ENCODE data around the gene ZNF605. TPM values are rescaled to one million over a fixed set of nuclear protein-coding genes. Genes with fewer than 3 reads are reported as not detected.

ZNF605 gene
- total and polyA plus RNA-seq, 2 of the 8 experiments (the other 6 are each of a cell fraction or from before 2014, with no cell fraction given): 3.6 to 20.3 TPM

DNA sequence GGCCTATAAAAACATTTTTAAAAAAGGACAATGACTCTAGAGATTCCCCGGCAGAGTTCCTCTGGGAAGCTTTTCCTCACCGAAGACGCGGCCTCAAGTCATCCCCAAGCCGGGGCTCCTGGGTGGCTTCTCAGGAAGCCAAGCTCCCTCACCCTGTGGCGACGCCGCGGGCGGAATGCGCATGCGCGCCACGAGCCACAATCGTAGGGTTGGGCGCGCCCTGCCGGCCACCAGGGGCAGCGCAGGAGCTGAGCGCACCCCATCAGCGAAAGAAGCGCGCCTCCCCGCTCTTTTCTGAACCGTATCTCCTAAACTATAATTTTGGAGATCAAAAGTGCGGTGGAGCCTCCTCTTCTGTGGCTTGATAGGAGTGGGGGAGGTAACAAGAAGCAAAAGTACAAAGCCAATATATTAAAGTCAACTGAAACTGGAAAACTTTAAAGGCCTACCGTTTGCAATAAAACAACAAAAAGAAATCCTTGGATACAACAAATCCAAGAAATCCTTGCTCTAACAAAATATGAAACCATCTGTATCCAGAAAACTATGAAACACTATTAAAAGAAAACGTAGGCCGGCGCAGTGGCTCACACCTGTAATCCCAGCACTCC lies 51.3 kb downstream of the ZNF605 start:
- no peak overlapping the region for H3K14ac ChIP-seq (ENCODE audit: insufficient read length)
- no peak overlapping the region for H2BK20ac ChIP-seq (ENCODE audit: low read length)
- H4K20me1 ChIP-seq (replicated peaks in 1 of 2; ENCODE audit: control insufficient read depth in 1 of 2, insufficient read depth in 2 of 2, low read length in 2 of 2): no peaks in the 10 kb centered on the region
- DNase-seq (ENCODE audit: low read depth in 1 of 2, low spot score in 2 of 2) (peak; percentile 75 to 98), FAIRE-seq (no peak)
- H3K18ac ChIP-seq (ENCODE audit: extremely low read depth, low read length): no peak overlapping the region
- peak overlapping the region in 1 of 4 experiments; percentile 15; a peak in 1 of 8 replicates for H3K4me3 ChIP-seq (ENCODE audit: extremely low read depth in 1 of 4, insufficient read depth in 2 of 4, low read depth in 3 of 4, low read length in 4 of 4)
- H4K8ac ChIP-seq (ENCODE audit: extremely low read depth, insufficient read depth, low read length): no peak overlapping the region; the same call in 1 of the 2 replicates
- H2AFZ ChIP-seq (ENCODE audit: low read length): no peak overlapping the region
- no peaks in the 10 kb centered on the region for H3K9me3 ChIP-seq (ENCODE audit: insufficient read depth in 2 of 2, low read depth in 1 of 2, low read length in 1 of 2)
- H3K9ac ChIP-seq (replicated peaks in 1 of 4; ENCODE audit: extremely low read depth in 1 of 4, low read depth in 3 of 4, low read length in 3 of 4): no peak overlapping the region
- H3K79me1 ChIP-seq (ENCODE audit: low read depth, low read length): no peaks in the 10 kb centered on the region
- no peak overlapping the region for H2BK120ac ChIP-seq (replicated peaks; ENCODE audit: low read depth, low read length)
- H3K56ac ChIP-seq (replicated peaks; ENCODE audit: insufficient read length, low read depth, low read length): no peak overlapping the region
- H3K23ac ChIP-seq (ENCODE audit: insufficient read length): no peak overlapping the region
- peaks cover 0 to 6% (median 4%) of the 10 kb centered on the region in 4 experiments; a peak in 4 of 7 replicates for H3K27me3 ChIP-seq (replicated peaks in 1 of 4; ENCODE audit: control insufficient read depth in 3 of 4, extremely low read depth in 1 of 4, insufficient read depth in 3 of 4, low read length in 3 of 4)
- H3K4me1 ChIP-seq (replicated peaks in 1 of 4; ENCODE audit: control insufficient read depth in 3 of 4, insufficient read depth in 4 of 4, low read length in 3 of 4): peaks cover 0 to 6% (median 1%) of the 10 kb centered on the region in 4 experiments; a peak in 2 of 7 replicates
- POLR2A ChIA-PET (ENCODE audit: partially characterized antibody): interaction anchor here (0.6 to 1.0 kb wide), 6 partner anchors 11 to 218 kb away, joined by 3 to 6 read pairs (median 3); partner anchors contain the start of genes CHFR and GOLGA3
- H2BK15ac ChIP-seq (ENCODE audit: low read length): no peak overlapping the region
- no peaks in the 10 kb centered on the region for H3K79me2 ChIP-seq (ENCODE audit: control insufficient read depth in 1 of 2, insufficient read depth in 2 of 2, low read length in 2 of 2)
- peak overlapping the region in 1 of 2 experiments; percentile 22; a peak in 1 of 4 replicates for H3K4me2 ChIP-seq (ENCODE audit: insufficient read depth in 1 of 2, low read depth in 2 of 2, low read length in 2 of 2)
- H3K36me3 ChIP-seq (ENCODE audit: control insufficient read depth in 2 of 4, insufficient read depth in 4 of 4, low read length in 3 of 4): no peaks in the 10 kb centered on the region
- H3K23me2 ChIP-seq (ENCODE audit: low read depth, low read length): peaks cover 7% of the 10 kb centered on the region; the same call in 1 of the 2 replicates
- no peak overlapping the region for H4K5ac ChIP-seq (ENCODE audit: insufficient read length, low read depth, low read length)
- no peak overlapping the region for H2BK12ac ChIP-seq (ENCODE audit: low read depth, low read length)
- 18% methylated on average over 29 of the region's 30 CpGs; no CpG with 5 or more reads in 1 of the 2 experiments for WGBS, 2 experiments (ENCODE audit: extremely low coverage in 1 of 2, insufficient coverage in 1 of 2, insufficient read length in 1 of 2, insufficient replicate concordance in 2 of 2, low coverage in 1 of 2, low lambda C conversion rate in 2 of 2, missing lambda C conversion rate in 1 of 2)
- H2BK5ac ChIP-seq (ENCODE audit: low read depth, low read length): no peak overlapping the region
- H3K4ac ChIP-seq (replicated peaks; ENCODE audit: insufficient read length, low read depth, low read length): no peak overlapping the region
- H3K27ac ChIP-seq (ENCODE audit: low read depth, low read length): no peak overlapping the region
- H4K91ac ChIP-seq (replicated peaks; ENCODE audit: insufficient read length, low read length): no peak overlapping the region
- CTCF ChIA-PET (ENCODE audit: partially characterized antibody): interaction anchor here (0.5 to 2.0 kb wide), 26 partner anchors 9 to 140 kb away, joined by 3 to 8 read pairs (median 3); no protein-coding TSS in a partner anchor
- no peak overlapping the region for H2AK5ac ChIP-seq (ENCODE audit: low read depth, low read length)
- TF ChIP-seq KDM4A (IDR thresholded peaks at IDR 0.05; ENCODE audit: low read depth, low read length, severe bottlenecking) (peak; percentile 30), CTBP2 (IDR thresholded peaks at IDR 0.05; ENCODE audit: borderline replicate concordance, insufficient read depth, insufficient read length, low read length) (no peak), TAF1 (IDR thresholded peaks at IDR 0.05; ENCODE audit: low read depth, low read length) (peak; percentile 33; the same call in 1 of the 2 replicates), NRF1 (IDR thresholded peaks at IDR 0.05; ENCODE audit: low read depth, low read length) (peak; percentile 60), CHD1 (IDR thresholded peaks at IDR 0.05; ENCODE audit: low read depth, low read length) (no peak)
- TF ChIP-seq, protein P1, sequence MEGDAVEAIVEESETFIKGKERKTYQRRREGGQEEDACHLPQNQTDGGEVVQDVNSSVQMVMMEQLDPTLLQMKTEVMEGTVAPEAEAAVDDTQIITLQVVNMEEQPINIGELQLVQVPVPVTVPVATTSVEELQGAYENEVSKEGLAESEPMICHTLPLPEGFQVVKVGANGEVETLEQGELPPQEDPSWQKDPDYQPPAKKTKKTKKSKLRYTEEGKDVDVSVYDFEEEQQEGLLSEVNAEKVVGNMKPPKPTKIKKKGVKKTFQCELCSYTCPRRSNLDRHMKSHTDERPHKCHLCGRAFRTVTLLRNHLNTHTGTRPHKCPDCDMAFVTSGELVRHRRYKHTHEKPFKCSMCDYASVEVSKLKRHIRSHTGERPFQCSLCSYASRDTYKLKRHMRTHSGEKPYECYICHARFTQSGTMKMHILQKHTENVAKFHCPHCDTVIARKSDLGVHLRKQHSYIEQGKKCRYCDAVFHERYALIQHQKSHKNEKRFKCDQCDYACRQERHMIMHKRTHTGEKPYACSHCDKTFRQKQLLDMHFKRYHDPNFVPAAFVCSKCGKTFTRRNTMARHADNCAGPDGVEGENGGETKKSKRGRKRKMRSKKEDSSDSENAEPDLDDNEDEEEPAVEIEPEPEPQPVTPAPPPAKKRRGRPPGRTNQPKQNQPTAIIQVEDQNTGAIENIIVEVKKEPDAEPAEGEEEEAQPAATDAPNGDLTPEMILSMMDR (IDR thresholded peaks at IDR 0.05; ENCODE audit: control extremely low read depth in 1 of 3, insufficient read depth in 1 of 3, low read depth in 1 of 3, low read length in 3 of 3): peak; percentile 89 to 96 (median 89)
- TF ChIP-seq, protein P2, sequence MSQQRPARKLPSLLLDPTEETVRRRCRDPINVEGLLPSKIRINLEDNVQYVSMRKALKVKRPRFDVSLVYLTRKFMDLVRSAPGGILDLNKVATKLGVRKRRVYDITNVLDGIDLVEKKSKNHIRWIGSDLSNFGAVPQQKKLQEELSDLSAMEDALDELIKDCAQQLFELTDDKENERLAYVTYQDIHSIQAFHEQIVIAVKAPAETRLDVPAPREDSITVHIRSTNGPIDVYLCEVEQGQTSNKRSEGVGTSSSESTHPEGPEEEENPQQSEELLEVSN (IDR thresholded peaks at IDR 0.05): peak; percentile 80
- TF ChIP-seq, protein P3, sequence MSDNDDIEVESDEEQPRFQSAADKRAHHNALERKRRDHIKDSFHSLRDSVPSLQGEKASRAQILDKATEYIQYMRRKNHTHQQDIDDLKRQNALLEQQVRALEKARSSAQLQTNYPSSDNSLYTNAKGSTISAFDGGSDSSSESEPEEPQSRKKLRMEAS (IDR thresholded peaks at IDR 0.05): peak; percentile 89
